H1 (cell line): ENCODE measurements around the gene GSTM2. TPM values are rescaled to one million over a fixed set of nuclear protein-coding genes. Genes with fewer than 3 reads are reported as not detected.
"Not testable (repeated sequence)": the region's sequence is repeated elsewhere in the genome, so short reads cannot be mapped to it uniquely, and the experiment has no call there.

Experiments used
- CTCF ChIA-PET: fragments of 300-600 bp; sonication (Branson Sonifier 250); formaldehyde crosslinking; loops from one replicate; lab custom pipeline; 2021; ENCODE audit not compliant: partially characterized antibody; lab: Charles Lee
- POLR2A ChIA-PET: fragments of 300-600 bp; sonication (Branson Sonifier 250); formaldehyde crosslinking; loops from one replicate; lab custom pipeline; 2021; ENCODE audit warnings: inconsistent platforms; ENCODE audit not compliant: partially characterized antibody; lab: Charles Lee
- DNase-seq, 2 experiments: peaks; one replicate each; pipeline versions ENCODE4 v3.0.0 to v3.0.0-alpha.2; 2010 to 2022; ENCODE audit warnings: low spot score in 2 of 2, low read depth in 1 of 2, mixed read lengths in 1 of 2
- FAIRE-seq: peaks from 2 replicates; lab custom pipeline; 2011; peaks lifted over from hg19 to GRCh38; lab: Jason Lieb, UNC
- H2AFZ ChIP-seq: 2 replicates; pipeline ENCODE4 v1.8.1; 2012; ENCODE audit warnings: low read length, inconsistent platforms
- H2AK5ac ChIP-seq: 2 replicates; pipeline ENCODE4 v1.6.1; 2013; ENCODE audit warnings: low read depth, low read length
- H2BK120ac ChIP-seq: replicated peaks from 2 replicates; pipeline ENCODE3; 2013; ENCODE audit warnings: low read depth, low read length, inconsistent platforms
- H2BK12ac ChIP-seq: 2 replicates; pipeline ENCODE4 v1.6.1; 2013; ENCODE audit warnings: low read depth, low read length
- H2BK15ac ChIP-seq: 2 replicates; pipeline ENCODE4 v1.6.1; 2013; ENCODE audit warnings: low read length
- H2BK20ac ChIP-seq: 2 replicates; pipeline ENCODE4 v1.6.1; 2013; ENCODE audit warnings: low read length
- H2BK5ac ChIP-seq: 2 replicates; pipeline ENCODE4 v1.6.1; 2013; ENCODE audit warnings: low read depth, low read length
- H3K14ac ChIP-seq: 2 replicates; pipeline ENCODE4 v1.6.1; 2013; ENCODE audit warnings: inconsistent platforms; ENCODE audit not compliant: insufficient read length
- H3K18ac ChIP-seq: 2 replicates; pipeline ENCODE4 v1.6.1; 2013; ENCODE audit warnings: low read length; ENCODE audit errors: extremely low read depth
- H3K23ac ChIP-seq: 2 replicates; pipeline ENCODE4 v1.6.1; 2013; ENCODE audit warnings: inconsistent platforms; ENCODE audit not compliant: insufficient read length
- H3K23me2 ChIP-seq: 2 replicates; pipeline ENCODE4 v1.6.1; 2013; ENCODE audit warnings: low read depth, low read length
- H3K27ac ChIP-seq: 2 replicates; pipeline ENCODE4 v1.6.1; 2011; ENCODE audit warnings: low read depth, low read length, inconsistent platforms
- H3K27me3 ChIP-seq, 4 experiments: replicated peaks in 1 of 4; 1 replicate in 1 of 4; 2 replicates in 3 of 4; pipeline versions ENCODE4 v1.6.1 to v1.8.1; 2011 to 2013; ENCODE audit warnings: low read length in 3 of 4, mild to moderate bottlenecking in 3 of 4, inconsistent platforms in 2 of 4, mixed read lengths in 2 of 4, moderate library complexity in 1 of 4; ENCODE audit not compliant: control insufficient read depth in 3 of 4, insufficient read depth in 3 of 4; ENCODE audit errors: extremely low read depth in 1 of 4
- H3K36me3 ChIP-seq, 4 experiments: 2 replicates each; pipeline versions ENCODE4 v1.6.1 to v1.8.1; 2011 to 2013; ENCODE audit warnings: mild to moderate bottlenecking in 4 of 4, low read length in 3 of 4, moderate library complexity in 2 of 4, control low read depth in 1 of 4, inconsistent platforms in 1 of 4; ENCODE audit not compliant: insufficient read depth in 4 of 4, control insufficient read depth in 2 of 4
- H3K4ac ChIP-seq: replicated peaks from 2 replicates; pipeline ENCODE3; 2013; ENCODE audit warnings: low read length, low read depth, mixed read lengths, inconsistent platforms; ENCODE audit not compliant: insufficient read length
- H3K4me1 ChIP-seq, 4 experiments: replicated peaks in 1 of 4; 1 replicate in 1 of 4; 2 replicates in 3 of 4; pipeline versions ENCODE4 v1.6.1 to v1.8.1; 2011 to 2013; ENCODE audit warnings: low read length in 3 of 4, inconsistent platforms in 2 of 4, mixed read lengths in 1 of 4; ENCODE audit not compliant: insufficient read depth in 4 of 4, control insufficient read depth in 3 of 4
- H3K4me2 ChIP-seq, 2 experiments: 2 replicates each; pipeline versions ENCODE4 v1.6.1 to v1.8.1; 2011 to 2013; ENCODE audit warnings: low read depth in 2 of 2, low read length in 2 of 2, control low read depth in 1 of 2, inconsistent platforms in 1 of 2, mild to moderate bottlenecking in 1 of 2; ENCODE audit not compliant: insufficient read depth in 1 of 2
- H3K4me3 ChIP-seq, 4 experiments: fragments of 200-600, 300-600 bp in 1 of 4; sonication (generic), shearing (Covaris generic), sonication (Bioruptor Twin) in 1 of 4; 2 replicates each; pipeline versions ENCODE4 v1.5.1 to v1.8.1; 2011 to 2016; ENCODE audit warnings: low read length in 4 of 4, low read depth in 3 of 4, control low read depth in 2 of 4, inconsistent platforms in 2 of 4, mild to moderate bottlenecking in 2 of 4, mixed read lengths in 1 of 4, moderate library complexity in 1 of 4; ENCODE audit not compliant: insufficient read depth in 2 of 4; ENCODE audit errors: extremely low read depth in 1 of 4
- H3K56ac ChIP-seq: replicated peaks from 2 replicates; pipeline ENCODE3; 2013; ENCODE audit warnings: low read depth, mild to moderate bottlenecking, mixed read lengths, low read length, inconsistent platforms; ENCODE audit not compliant: insufficient read length
- H3K79me1 ChIP-seq: 2 replicates; pipeline ENCODE4 v1.6.1; 2013; ENCODE audit warnings: low read depth, low read length, control low read depth
- H3K79me2 ChIP-seq, 2 experiments: 2 replicates each; pipeline versions ENCODE4 v1.6.1 to v1.8.1; 2012 to 2013; ENCODE audit warnings: low read length in 2 of 2, mild to moderate bottlenecking in 2 of 2, inconsistent platforms in 1 of 2; ENCODE audit not compliant: insufficient read depth in 2 of 2, control insufficient read depth in 1 of 2
- H3K9ac ChIP-seq, 4 experiments: replicated peaks in 1 of 4; 1 replicate in 1 of 4; 2 replicates in 3 of 4; pipeline versions ENCODE4 v1.6.1 to v1.8.1; 2011 to 2013; ENCODE audit warnings: low read depth in 3 of 4, low read length in 3 of 4, control low read depth in 2 of 4, mild to moderate bottlenecking in 2 of 4, moderate library complexity in 2 of 4, inconsistent platforms in 1 of 4; ENCODE audit errors: extremely low read depth in 1 of 4
- H3K9me3 ChIP-seq, 2 experiments: 2 replicates each; pipeline versions ENCODE4 v1.6.1 to v1.8.1; 2012 to 2013; ENCODE audit warnings: mild to moderate bottlenecking in 2 of 2, moderate library complexity in 2 of 2, control low read depth in 1 of 2, inconsistent platforms in 1 of 2, low read depth in 1 of 2, low read length in 1 of 2, mixed read lengths in 1 of 2; ENCODE audit not compliant: insufficient read depth in 2 of 2
- H4K20me1 ChIP-seq, 2 experiments: replicated peaks in 1 of 2; 2 replicates each; pipeline versions ENCODE3 to v1.8.1; 2011 to 2013; ENCODE audit warnings: inconsistent platforms in 2 of 2, low read length in 2 of 2, mild to moderate bottlenecking in 1 of 2; ENCODE audit not compliant: insufficient read depth in 2 of 2, control insufficient read depth in 1 of 2
- H4K5ac ChIP-seq: 2 replicates; pipeline ENCODE4 v1.6.1; 2013; ENCODE audit warnings: low read length, low read depth, mixed read lengths, inconsistent platforms; ENCODE audit not compliant: insufficient read length
- H4K8ac ChIP-seq: 2 replicates; pipeline ENCODE4 v1.8.0; 2013; ENCODE audit warnings: mild to moderate bottlenecking, moderate library complexity, low read length, inconsistent platforms; ENCODE audit not compliant: insufficient read depth; ENCODE audit errors: extremely low read depth
- H4K91ac ChIP-seq: replicated peaks from 2 replicates; pipeline ENCODE3; 2013; ENCODE audit warnings: low read length, mixed read lengths, inconsistent platforms; ENCODE audit not compliant: insufficient read length
- WGBS, 2 experiments: shearing (Covaris generic) in 1 of 2; methylation state at CpG; one replicate each; pipeline versions ENCODE4 v1.1.6 to v1.1.7; 2013 to 2015; ENCODE audit warnings: low lambda C conversion rate in 2 of 2, mixed read lengths in 2 of 2, inconsistent platforms in 1 of 2, low coverage in 1 of 2, missing lambda C conversion rate in 1 of 2; ENCODE audit not compliant: insufficient replicate concordance in 2 of 2, insufficient coverage in 1 of 2, insufficient read length in 1 of 2; ENCODE audit errors: extremely low coverage in 1 of 2, missing lambda C conversion rate in 1 of 2; 5-methylcytosine and 5-hydroxymethylcytosine counted together
- polyA plus RNA-seq, 7 experiments: library from polyadenylated mRNA; depleted of rRNA in 3 of 7; stranded (reverse) in 5 of 7; unstranded in 2 of 7; fragments of >200 nt in 5 of 7; fragments of 200-250 nt in 2 of 7; gene quantifications; 1 replicate in 5 of 7; 2 replicates in 1 of 7; 4 replicates in 1 of 7; pipeline versions ENCODE4 v1.2.1 to v1.2.3, GENCODE V29; 2011 to 2013; ENCODE audit warnings: missing spikeins in 2 of 7, mixed read lengths in 2 of 7
- total RNA-seq: library from RNA; stranded (reverse); fragmentation: NEBNext Ultra II Directional; extraction: Animal tissue kit (Norgen Biotek cat#: 25700); gene quantifications from 2 replicates; pipeline ENCODE4 v1.2.1, GENCODE V29; 2021

The GSTM2 gene
- total and polyA plus RNA-seq, 2 of the 8 experiments (the other 6 are each of a cell fraction or from before 2014, with no cell fraction given) = 9.6 to 23.1 TPM

GRCh38 chr1:109709822-109710221 lies 42.0 kb downstream of the GSTM2 start:
- H4K91ac ChIP-seq, H4K20me1 ChIP-seq, H3K36me3 ChIP-seq, H2BK12ac ChIP-seq, H4K8ac ChIP-seq, H2BK5ac ChIP-seq, H2BK20ac ChIP-seq, H3K4me3 ChIP-seq, H3K23ac ChIP-seq, H3K4me1 ChIP-seq, H3K56ac ChIP-seq, H3K9ac ChIP-seq, H3K18ac ChIP-seq, H2BK120ac ChIP-seq, H3K79me2 ChIP-seq, H2AFZ ChIP-seq, CTCF ChIA-PET, H3K27me3 ChIP-seq, H2BK15ac ChIP-seq, FAIRE-seq, H3K79me1 ChIP-seq, H3K23me2 ChIP-seq, H2AK5ac ChIP-seq, H3K4me2 ChIP-seq, H3K14ac ChIP-seq, H4K5ac ChIP-seq, H3K4ac ChIP-seq, DNase-seq, H3K27ac ChIP-seq: not testable (repeated sequence)
- peaks cover 6 to 11% of the 10 kb centered on the region in 2 experiments; a peak in 3 of 4 replicates for H3K9me3 ChIP-seq
- POLR2A ChIA-PET = interaction anchor here (0.6 kb wide), 1 partner anchor 42 kb away, joined by 3 read pairs; no protein-coding TSS in a partner anchor

- H3K18ac ChIP-seq, H3K14ac ChIP-seq, H3K36me3 ChIP-seq, FAIRE-seq, H3K27ac ChIP-seq, H3K4me1 ChIP-seq, H3K4ac ChIP-seq, H2BK120ac ChIP-seq, H3K23ac ChIP-seq, H2AK5ac ChIP-seq, CTCF ChIA-PET, H3K56ac ChIP-seq, H4K5ac ChIP-seq, H4K8ac ChIP-seq, H3K9ac ChIP-seq, H2BK5ac ChIP-seq, H2BK12ac ChIP-seq, H3K27me3 ChIP-seq, H4K20me1 ChIP-seq, POLR2A ChIA-PET, H2BK20ac ChIP-seq, H3K79me2 ChIP-seq, H2AFZ ChIP-seq, H3K79me1 ChIP-seq, H3K23me2 ChIP-seq, H4K91ac ChIP-seq, H2BK15ac ChIP-seq: not testable (repeated sequence)
- Histone ChIP-seq H3K4me2 (peak within 1 kb of the TSS; percentile 44 to 46; a peak in 3 of 4 replicates), H3K9me3 (peaks cover 6 to 11% of the 10 kb centered on the region in 2 experiments; a peak in 3 of 4 replicates), H3K4me3 (peak within 1 kb of the TSS; percentile 22 to 47 (median 26); a peak in 4 of 8 replicates)
- 69% methylated on average over 33 of the region's 33 CpGs; no CpG with 5 or more reads in 1 of the 2 experiments for WGBS, 2 experiments
- peak in 1 of 2 experiments; percentile 69 for DNase-seq
Measured at GRCh38 chr1:109711593-109712320, 43.9 kb downstream of the GSTM2 start, which contains the start of gene GSTM5. TSS of gene GSTM5 (plus strand) at chr1:109712251. CDS start at chr1:109712313, 62 bp downstream.
